GM21737 (cell line): ENCODE data around the gene OTOP2.
"Not testable (repeated sequence)": the region's sequence is repeated elsewhere in the genome, so short reads cannot be mapped to it uniquely, and the experiment has no call there.

Experiments used
- ATAC-seq: cut with Tn5 transposase; IDR thresholded peaks from one replicate; pipeline ENCODE4 v1.9.1; 2021; ENCODE audit warnings: mild to moderate bottlenecking, moderate library complexity; ENCODE audit not compliant: unreplicated experiment

Gene OTOP2

GRCh38 chr17:74900208-74900607 lies 23.9 kb upstream of the OTOP2 start:
- ATAC-seq: no peak

- ATAC-seq: no peak
Measured at GRCh38 chr17:74901353-74902135, 22.5 kb upstream of the OTOP2 start.

GRCh38 chr17:74903034-74903433 lies 21.0 kb upstream of the OTOP2 start:
- no peak for ATAC-seq

- no peak for ATAC-seq
Measured at GRCh38 chr17:74903671-74904070, 20.4 kb upstream of the OTOP2 start.

GRCh38 chr17:74904687-74905409 lies 19.2 kb upstream of the OTOP2 start:
- no peak for ATAC-seq

- not testable (repeated sequence) for ATAC-seq
Measured at GRCh38 chr17:74906214-74906793, 17.8 kb upstream of the OTOP2 start.

- no peak for ATAC-seq
Measured at GRCh38 chr17:74907012-74907411, 17.1 kb upstream of the OTOP2 start.

GRCh38 chr17:74909097-74909496 lies 15.0 kb upstream of the OTOP2 start:
- not testable (repeated sequence) for ATAC-seq

GRCh38 chr17:74911423-74911822 lies 12.7 kb upstream of the OTOP2 start:
- not testable (repeated sequence) for ATAC-seq

GRCh38 chr17:74916136-74916850 lies 7.8 kb upstream of the OTOP2 start:
- no peak for ATAC-seq

GRCh38 chr17:74916851-74917199 lies 7.2 kb upstream of the OTOP2 start:
- ATAC-seq: no peak

- no peak for ATAC-seq
Measured at GRCh38 chr17:74917430-74917829, 6.6 kb upstream of the OTOP2 start.

GRCh38 chr17:74918906-74919305 lies 5.2 kb upstream of the OTOP2 start:
- ATAC-seq: no peak

- ATAC-seq: no peak
Measured at GRCh38 chr17:74919440-74920305, 4.4 kb upstream of the OTOP2 start.

- ATAC-seq: no peak
Measured at GRCh38 chr17:74920306-74920620, 3.8 kb upstream of the OTOP2 start.

GRCh38 chr17:74920642-74921025 lies 3.4 kb upstream of the OTOP2 start:
- no peak for ATAC-seq

GRCh38 chr17:74921026-74921681 lies 2.9 kb upstream of the OTOP2 start:
- ATAC-seq: no peak

GRCh38 chr17:74921769-74922168 lies 2.3 kb upstream of the OTOP2 start:
- ATAC-seq: no peak

GRCh38 chr17:74922172-74922571 lies 1.9 kb upstream of the OTOP2 start:
- ATAC-seq: no peak
